ENCODE results near the gene SLC22A31. TPM values are rescaled to one million over a fixed set of nuclear protein-coding genes. Genes with fewer than 3 reads are reported as not detected.

The SLC22A31 gene
- total RNA-seq, 1 donor from 2014 or later = 6.1 TPM

DNA sequence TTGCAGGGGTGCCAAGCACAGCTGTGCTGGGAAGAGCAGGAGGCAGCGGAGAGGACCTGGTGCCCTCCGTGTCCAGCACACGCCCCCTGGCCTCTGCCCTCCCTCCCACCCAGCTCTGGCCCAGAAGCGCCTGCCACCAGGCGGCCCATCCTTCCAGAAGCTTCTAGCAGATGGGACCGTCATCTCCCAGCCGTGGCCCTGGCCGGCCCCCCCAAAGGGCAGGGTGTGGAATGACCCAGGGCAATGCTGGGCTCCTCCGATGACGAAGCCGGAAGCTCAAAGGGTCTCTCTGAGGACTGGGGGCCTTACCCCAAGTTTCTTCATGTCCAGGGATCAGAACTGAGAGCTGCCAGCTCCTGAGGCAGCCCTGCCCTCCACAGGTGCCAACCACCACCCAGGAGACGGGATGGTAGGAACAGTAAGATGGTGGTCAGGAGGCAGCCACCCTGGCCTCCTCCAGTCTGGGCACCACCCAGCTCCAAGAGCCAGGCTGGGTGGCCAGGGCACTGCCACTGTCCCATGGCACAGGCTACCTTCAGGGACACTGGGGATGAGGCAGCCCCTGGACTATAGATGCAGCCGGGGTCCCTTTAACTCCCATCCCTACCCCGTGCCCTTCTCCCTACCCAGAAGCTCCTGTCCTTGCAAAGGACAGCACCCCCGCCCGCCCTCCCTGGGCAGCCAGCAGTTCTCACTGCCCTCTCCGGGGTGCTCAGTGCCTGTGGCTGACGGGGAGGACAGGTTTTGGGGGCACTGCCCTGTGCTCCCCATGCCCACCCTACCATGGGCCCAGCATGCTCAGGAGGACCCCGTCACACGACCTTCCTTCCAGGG, 35.3 kb downstream of the SLC22A31 start:
- Histone ChIP-seq H3K4me3 (ENCODE audit: low read depth, low read length) (no peak overlapping the region), H3K36me3 (ENCODE audit: control insufficient read depth, insufficient read depth, low read length) (no peaks in the 10 kb centered on the region), H3K27me3 (ENCODE audit: control insufficient read depth, insufficient read depth, low read length) (peaks cover 46% of the 10 kb centered on the region)
- no peak for DNase-seq (ENCODE audit: low read depth)
- TF ChIP-seq, protein P1, sequence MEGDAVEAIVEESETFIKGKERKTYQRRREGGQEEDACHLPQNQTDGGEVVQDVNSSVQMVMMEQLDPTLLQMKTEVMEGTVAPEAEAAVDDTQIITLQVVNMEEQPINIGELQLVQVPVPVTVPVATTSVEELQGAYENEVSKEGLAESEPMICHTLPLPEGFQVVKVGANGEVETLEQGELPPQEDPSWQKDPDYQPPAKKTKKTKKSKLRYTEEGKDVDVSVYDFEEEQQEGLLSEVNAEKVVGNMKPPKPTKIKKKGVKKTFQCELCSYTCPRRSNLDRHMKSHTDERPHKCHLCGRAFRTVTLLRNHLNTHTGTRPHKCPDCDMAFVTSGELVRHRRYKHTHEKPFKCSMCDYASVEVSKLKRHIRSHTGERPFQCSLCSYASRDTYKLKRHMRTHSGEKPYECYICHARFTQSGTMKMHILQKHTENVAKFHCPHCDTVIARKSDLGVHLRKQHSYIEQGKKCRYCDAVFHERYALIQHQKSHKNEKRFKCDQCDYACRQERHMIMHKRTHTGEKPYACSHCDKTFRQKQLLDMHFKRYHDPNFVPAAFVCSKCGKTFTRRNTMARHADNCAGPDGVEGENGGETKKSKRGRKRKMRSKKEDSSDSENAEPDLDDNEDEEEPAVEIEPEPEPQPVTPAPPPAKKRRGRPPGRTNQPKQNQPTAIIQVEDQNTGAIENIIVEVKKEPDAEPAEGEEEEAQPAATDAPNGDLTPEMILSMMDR (IDR thresholded peaks at IDR 0.05; ENCODE audit: insufficient read depth, low read length, poor library complexity, severe bottlenecking) = no peak

DNA sequence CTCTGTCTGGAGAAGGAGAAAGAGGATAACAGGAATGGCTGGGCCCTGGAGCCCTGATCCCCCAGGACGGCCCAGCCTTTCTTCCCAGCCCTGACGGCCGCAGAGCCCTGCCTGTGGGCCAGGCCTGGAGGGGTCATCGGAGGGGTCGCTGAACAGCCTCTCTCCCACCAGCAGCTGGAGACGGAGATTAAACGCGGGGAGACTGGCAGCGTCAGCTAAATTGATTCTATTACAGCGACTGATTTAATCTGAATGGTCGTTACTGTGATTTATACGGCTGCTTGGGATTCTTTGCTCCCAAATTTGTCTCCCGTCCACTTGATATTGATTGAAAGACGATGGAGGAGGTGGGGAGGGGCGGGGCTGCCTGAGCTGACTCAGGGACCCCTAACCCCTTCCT, 35.9 kb downstream of the SLC22A31 start:
- TF ChIP-seq, protein P1 (IDR thresholded peaks at IDR 0.05; ENCODE audit: insufficient read depth, low read length, poor library complexity, severe bottlenecking) = no peak

DNA sequence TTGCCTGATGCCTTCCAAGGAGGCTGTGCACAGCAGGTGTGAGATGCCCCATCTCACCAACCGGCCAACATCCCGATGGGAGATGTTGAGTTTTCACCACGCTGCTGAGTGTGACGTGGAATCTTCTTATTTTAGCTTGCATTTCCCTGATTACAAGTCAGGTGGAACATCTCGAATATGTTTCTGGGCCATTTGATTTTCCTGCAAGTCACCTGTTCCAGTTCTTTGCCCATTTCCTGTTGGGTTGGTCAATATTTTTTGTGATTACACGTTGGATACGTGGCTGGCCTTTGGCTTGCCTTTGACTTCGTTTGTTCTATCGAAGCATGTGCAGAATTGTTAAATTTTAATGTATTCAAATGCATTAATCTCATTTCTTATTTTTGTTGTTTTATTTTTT, 37.0 kb downstream of the SLC22A31 start:
- TF ChIP-seq, protein P1 (IDR thresholded peaks at IDR 0.05; ENCODE audit: insufficient read depth, low read length, poor library complexity, severe bottlenecking) = no peak
- Histone ChIP-seq H3K4me3 (ENCODE audit: low read depth, low read length) (no peak overlapping the region), H3K36me3 (ENCODE audit: control insufficient read depth, insufficient read depth, low read length) (no peaks in the 10 kb centered on the region), H3K27me3 (ENCODE audit: control insufficient read depth, insufficient read depth, low read length) (peaks cover 30% of the 10 kb centered on the region)
- DNase-seq (ENCODE audit: low read depth) = no peak

More for the DNA sequence above, 35.9 kb downstream of the SLC22A31 start:
- Histone ChIP-seq H3K36me3 (ENCODE audit: control insufficient read depth, insufficient read depth, low read length) (no peaks in the 10 kb centered on the region), H3K27me3 (ENCODE audit: control insufficient read depth, insufficient read depth, low read length) (peaks cover 39% of the 10 kb centered on the region), H3K4me3 (ENCODE audit: low read depth, low read length) (no peak overlapping the region)
- no peak for DNase-seq (ENCODE audit: low read depth)

DNA sequence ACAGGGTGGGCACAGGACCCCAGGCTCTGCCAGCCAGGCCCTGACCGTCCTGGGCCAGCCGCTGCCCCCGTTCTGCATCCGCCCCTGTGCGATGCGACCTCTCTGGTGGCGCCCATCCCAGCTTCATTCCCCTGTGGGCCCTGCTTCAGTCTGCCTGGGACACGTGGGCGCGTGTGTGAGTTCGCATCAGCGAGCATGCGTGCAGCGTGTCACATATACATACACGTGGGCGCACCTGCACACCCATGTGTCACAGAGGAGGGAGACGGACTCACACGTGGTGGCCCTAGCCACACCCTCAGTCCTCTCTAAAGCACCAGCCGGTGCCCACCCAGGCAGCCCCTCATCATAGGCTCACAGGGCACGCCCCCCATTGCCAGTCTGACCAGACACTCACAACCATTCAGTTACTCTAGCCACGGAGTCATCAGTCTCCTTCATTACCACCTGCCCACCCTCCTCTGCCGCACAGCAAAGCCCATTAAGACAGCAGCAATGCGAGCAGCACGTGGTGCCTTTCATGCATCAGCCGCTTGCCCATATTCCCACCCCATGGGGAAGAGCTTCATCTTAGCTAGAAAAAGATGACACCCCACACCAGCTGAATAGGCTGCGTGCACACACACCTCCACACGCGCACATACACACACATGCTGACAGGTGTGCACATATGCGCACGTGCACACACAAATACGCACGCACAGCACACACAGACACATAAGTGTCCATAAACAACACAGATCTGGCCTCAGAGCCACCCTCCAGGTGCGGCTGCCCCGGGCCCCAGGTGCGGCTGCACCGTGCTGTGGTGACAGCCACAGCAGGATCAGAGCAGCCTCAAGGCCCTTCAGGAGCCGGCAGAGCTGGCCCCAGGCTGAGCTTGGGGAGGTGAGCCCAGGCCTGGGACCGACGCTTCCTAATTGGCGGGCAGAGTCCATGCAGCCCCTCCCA, 38.3 kb downstream of the SLC22A31 start:
- Histone ChIP-seq H3K27me3 (ENCODE audit: control insufficient read depth, insufficient read depth, low read length) (peaks cover 27% of the 10 kb centered on the region), H3K36me3 (ENCODE audit: control insufficient read depth, insufficient read depth, low read length) (no peaks in the 10 kb centered on the region), H3K4me3 (ENCODE audit: low read depth, low read length) (no peak overlapping the region)
- TF ChIP-seq, protein P1 (IDR thresholded peaks at IDR 0.05; ENCODE audit: insufficient read depth, low read length, poor library complexity, severe bottlenecking) = no peak
- no peak for DNase-seq (ENCODE audit: low read depth)

DNA sequence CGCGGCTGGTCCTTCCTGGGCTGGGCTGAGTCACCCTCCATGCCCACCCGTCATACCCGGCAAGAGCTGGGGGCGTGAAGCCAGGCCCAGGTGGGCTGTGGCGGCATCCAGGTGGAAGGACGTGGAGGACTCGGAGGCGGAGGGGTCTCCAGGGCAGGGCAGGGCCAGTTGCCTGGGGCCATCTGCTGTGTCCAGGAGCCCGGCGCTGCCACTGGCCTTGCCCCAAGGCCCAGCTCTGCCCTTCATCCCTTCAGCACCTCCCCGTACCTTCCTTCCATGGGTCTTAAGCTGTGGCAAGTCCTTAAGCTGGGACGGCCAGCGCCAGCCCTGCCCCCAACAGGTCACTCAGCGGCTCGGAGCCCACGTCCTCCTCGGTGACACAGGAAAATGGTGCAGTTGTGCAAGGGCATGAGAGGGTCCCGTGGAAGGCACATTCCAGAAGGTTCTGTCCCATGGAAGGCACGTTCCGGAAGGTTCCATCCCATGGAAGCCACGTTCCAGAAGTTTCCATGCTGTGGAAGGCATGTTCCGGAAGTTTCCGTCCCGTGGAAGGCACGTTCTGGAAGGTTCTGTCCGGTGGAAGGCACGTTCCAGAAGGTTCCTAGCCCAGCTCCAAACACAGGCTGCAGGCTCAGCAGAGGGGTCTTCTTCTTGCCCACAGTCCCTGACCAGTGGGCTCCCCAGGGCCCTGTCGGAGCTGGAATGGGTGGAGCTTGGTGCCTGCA, 39.2 kb downstream of the SLC22A31 start:
- H3K27me3 ChIP-seq (ENCODE audit: control insufficient read depth, insufficient read depth, low read length) = peaks cover 24% of the 10 kb centered on the region
- TF ChIP-seq, protein P1 (IDR thresholded peaks at IDR 0.05; ENCODE audit: insufficient read depth, low read length, poor library complexity, severe bottlenecking) = no peak
- H3K4me3 ChIP-seq (ENCODE audit: low read depth, low read length) = no peak overlapping the region
- no peaks in the 10 kb centered on the region for H3K36me3 ChIP-seq (ENCODE audit: control insufficient read depth, insufficient read depth, low read length)
- no peak for DNase-seq (ENCODE audit: low read depth)
